Ascending aorta (tissue), 2 donors: ENCODE results near the gene OR3A3. TPM values are rescaled to one million over a fixed set of nuclear protein-coding genes. Genes with fewer than 3 reads are reported as not detected.
"Not testable (repeated sequence)": the region's sequence is repeated elsewhere in the genome, so short reads cannot be mapped to it uniquely, and the experiment has no call there.

Experiments
- DNase-seq, 2 donors: peaks; one replicate each; pipeline ENCODE4 v3.0.0-alpha.2; 2019; ENCODE audit warnings: low spot score in 2 of 2
- H3K27ac ChIP-seq, 2 donors: fragments of 200-600 bp; sonication (generic); one replicate each; pipeline ENCODE4 v1.5.1; 2016 to 2017; ENCODE audit warnings: mild to moderate bottlenecking in 1 of 2
- H3K27me3 ChIP-seq: fragments of 200-600 bp; sonication (generic); one replicate; pipeline ENCODE4 v1.5.1; 2017
- H3K36me3 ChIP-seq, 2 donors: fragments of 200-600 bp; sonication (generic); one replicate each; pipeline ENCODE4 v1.5.1; 2016
- H3K4me1 ChIP-seq, 2 donors: fragments of 200-600 bp; sonication (generic); one replicate each; pipeline ENCODE4 v1.5.1; 2016 to 2017; ENCODE audit warnings: mild to moderate bottlenecking in 1 of 2
- H3K4me3 ChIP-seq, 2 donors: fragments of 200-600 bp; sonication (generic); one replicate each; pipeline ENCODE4 v1.5.1; 2016 to 2017; ENCODE audit warnings: mild to moderate bottlenecking in 1 of 2
- H3K9me3 ChIP-seq, 2 donors: fragments of 200-600 bp; sonication (generic); one replicate each; pipeline ENCODE4 v1.5.1; 2016
- intact Hi-C: fragments of 100-400 bp; cut with DNase I; formaldehyde crosslinking; loops from one replicate; pipeline ENCODE4 v1.15.1; 2023
- total RNA-seq: library from RNA; depleted of rRNA; stranded (reverse); fragments of >200 nt; gene quantifications from one replicate; pipeline ENCODE4 v1.1.0, GENCODE V29; 2016
- TF ChIP-seq, protein P1 (sequence below), 3 experiments: fragments of 200-600 bp in 2 of 3; fragments of 450-650 bp in 1 of 3; sonication (generic) in 2 of 3; IDR thresholded peaks; one replicate each; pipeline ENCODE4 v1.5.1; 2016 to 2019; ENCODE audit warnings: antibody characterized with exemption in 3 of 3, mild to moderate bottlenecking in 1 of 3, moderate library complexity in 1 of 3

OR3A3 gene
- total RNA-seq = not detected

DNA sequence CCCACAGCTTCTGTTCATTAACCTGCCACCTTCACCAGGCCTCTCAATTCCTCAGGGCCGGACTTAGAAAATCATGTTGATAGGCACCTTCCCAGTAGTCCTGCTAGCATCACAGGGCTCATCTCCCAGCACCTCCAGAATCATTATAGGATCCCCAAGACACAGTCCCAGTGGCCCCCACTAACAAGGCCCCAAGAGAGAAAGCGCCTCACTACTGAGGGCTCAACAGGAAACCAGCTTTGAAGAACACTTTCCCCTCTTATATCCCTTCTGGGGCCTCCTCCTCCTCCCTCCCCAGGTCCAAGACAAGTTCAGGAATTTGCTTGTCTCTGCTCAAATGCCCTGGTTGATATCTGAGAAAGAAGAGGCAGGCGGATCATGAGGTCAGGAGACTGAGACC lies at the start of gene OR3A3:
Gene OR3A3, plus strand, starts transcription at position 301 of the 400 bp plus-strand sequence.
- DNase-seq = no peak
- Histone ChIP-seq H3K9me3 (peaks cover 0 to 11% of the 10 kb centered on the region in 2 donors), H3K4me3 (no peak within 1 kb of the TSS), H3K27ac (no peak within 1 kb of the TSS), H3K36me3 (no peaks in the 10 kb centered on the region), H3K4me1 (no peaks in the 10 kb centered on the region), H3K27me3 (no peaks in the 10 kb centered on the region)
- intact Hi-C loops = no loop called here
- TF ChIP-seq, protein P1, sequence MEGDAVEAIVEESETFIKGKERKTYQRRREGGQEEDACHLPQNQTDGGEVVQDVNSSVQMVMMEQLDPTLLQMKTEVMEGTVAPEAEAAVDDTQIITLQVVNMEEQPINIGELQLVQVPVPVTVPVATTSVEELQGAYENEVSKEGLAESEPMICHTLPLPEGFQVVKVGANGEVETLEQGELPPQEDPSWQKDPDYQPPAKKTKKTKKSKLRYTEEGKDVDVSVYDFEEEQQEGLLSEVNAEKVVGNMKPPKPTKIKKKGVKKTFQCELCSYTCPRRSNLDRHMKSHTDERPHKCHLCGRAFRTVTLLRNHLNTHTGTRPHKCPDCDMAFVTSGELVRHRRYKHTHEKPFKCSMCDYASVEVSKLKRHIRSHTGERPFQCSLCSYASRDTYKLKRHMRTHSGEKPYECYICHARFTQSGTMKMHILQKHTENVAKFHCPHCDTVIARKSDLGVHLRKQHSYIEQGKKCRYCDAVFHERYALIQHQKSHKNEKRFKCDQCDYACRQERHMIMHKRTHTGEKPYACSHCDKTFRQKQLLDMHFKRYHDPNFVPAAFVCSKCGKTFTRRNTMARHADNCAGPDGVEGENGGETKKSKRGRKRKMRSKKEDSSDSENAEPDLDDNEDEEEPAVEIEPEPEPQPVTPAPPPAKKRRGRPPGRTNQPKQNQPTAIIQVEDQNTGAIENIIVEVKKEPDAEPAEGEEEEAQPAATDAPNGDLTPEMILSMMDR (IDR thresholded peaks at IDR 0.05) = no peak

DNA sequence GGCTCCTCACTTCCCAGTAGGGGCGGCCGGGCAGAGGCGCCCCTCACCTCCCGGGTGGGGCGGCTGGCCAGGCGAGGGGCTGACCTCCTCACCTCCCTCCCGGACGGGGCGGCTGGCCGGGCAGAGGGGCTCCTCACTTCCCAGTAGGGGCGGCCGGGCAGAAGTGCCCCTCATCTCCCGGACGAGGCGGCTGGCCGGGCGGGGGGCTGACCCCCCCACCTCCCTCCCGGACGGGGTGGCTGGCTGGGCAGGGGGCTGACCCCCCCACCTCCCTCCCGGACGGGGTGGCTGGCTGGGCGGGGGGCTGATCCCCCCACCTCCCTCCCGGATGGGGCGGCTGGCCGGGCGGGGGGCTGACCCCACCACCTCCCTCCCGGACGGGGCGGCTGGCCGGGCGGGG lies 40.0 kb upstream of the OR3A3 start:
- H3K9me3 ChIP-seq, DNase-seq, H3K27ac ChIP-seq, H3K27me3 ChIP-seq, H3K36me3 ChIP-seq, H3K4me3 ChIP-seq, intact Hi-C loops, H3K4me1 ChIP-seq: not testable (repeated sequence)

DNA sequence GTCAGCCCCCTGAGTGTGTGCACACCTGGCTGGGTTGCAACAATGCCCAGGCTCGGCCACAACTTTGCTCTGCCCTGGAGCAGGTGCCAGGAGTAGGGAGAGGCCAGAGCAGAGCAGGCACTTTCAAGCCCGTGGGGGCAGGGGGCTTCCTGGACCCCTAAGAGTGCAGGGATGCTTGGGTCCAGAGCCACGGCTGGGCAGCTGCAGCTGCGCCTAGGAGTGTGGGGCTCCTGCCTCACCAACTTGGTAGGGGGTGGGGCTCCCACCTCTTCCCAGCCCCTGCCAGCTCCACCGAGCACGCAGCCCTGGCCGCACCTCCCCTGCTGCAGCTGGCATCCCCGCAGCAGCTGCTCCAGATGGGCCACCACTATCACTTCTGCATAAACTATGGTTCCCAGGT lies 32.8 kb upstream of the OR3A3 start:
- no peak overlapping the region for H3K27ac ChIP-seq
- H3K27me3 ChIP-seq = no peaks in the 10 kb centered on the region
- DNase-seq = no peak
- H3K36me3 ChIP-seq = no peaks in the 10 kb centered on the region
- no peaks in the 10 kb centered on the region for H3K4me1 ChIP-seq
- intact Hi-C loops = no loop called here
- peaks cover 0 to 4% of the 10 kb centered on the region in 2 donors for H3K9me3 ChIP-seq
- TF ChIP-seq, protein P1 (IDR thresholded peaks at IDR 0.05) = no peak
- no peak overlapping the region for H3K4me3 ChIP-seq

DNA sequence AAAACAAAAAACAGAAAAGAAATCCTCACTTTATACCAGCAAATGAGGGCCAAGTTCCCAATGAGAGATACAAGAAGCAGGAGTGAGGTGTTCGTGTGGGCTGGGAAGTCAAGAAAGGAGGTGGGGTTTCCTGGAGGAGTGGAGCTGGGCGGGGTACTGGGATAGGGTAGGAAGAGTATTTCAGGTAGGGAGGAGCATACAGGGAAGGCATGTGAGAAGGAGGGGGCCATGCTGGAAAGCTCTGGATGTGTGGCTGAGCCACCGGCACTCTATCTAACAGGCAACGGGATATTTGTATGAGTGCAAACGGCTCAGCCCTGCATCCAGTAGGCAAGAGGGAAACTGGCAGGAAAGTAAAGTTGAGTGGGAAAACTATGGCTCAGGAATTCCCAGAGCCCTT lies 29.2 kb upstream of the OR3A3 start:
- no peaks in the 10 kb centered on the region for H3K9me3 ChIP-seq
- H3K27ac ChIP-seq = no peak overlapping the region
- H3K4me3 ChIP-seq = no peak overlapping the region
- no peaks in the 10 kb centered on the region for H3K27me3 ChIP-seq
- no peaks in the 10 kb centered on the region for H3K36me3 ChIP-seq
- no peaks in the 10 kb centered on the region for H3K4me1 ChIP-seq
- TF ChIP-seq, protein P1 (IDR thresholded peaks at IDR 0.05) = no peak
- intact Hi-C loops = no loop called here
- DNase-seq = no peak

DNA sequence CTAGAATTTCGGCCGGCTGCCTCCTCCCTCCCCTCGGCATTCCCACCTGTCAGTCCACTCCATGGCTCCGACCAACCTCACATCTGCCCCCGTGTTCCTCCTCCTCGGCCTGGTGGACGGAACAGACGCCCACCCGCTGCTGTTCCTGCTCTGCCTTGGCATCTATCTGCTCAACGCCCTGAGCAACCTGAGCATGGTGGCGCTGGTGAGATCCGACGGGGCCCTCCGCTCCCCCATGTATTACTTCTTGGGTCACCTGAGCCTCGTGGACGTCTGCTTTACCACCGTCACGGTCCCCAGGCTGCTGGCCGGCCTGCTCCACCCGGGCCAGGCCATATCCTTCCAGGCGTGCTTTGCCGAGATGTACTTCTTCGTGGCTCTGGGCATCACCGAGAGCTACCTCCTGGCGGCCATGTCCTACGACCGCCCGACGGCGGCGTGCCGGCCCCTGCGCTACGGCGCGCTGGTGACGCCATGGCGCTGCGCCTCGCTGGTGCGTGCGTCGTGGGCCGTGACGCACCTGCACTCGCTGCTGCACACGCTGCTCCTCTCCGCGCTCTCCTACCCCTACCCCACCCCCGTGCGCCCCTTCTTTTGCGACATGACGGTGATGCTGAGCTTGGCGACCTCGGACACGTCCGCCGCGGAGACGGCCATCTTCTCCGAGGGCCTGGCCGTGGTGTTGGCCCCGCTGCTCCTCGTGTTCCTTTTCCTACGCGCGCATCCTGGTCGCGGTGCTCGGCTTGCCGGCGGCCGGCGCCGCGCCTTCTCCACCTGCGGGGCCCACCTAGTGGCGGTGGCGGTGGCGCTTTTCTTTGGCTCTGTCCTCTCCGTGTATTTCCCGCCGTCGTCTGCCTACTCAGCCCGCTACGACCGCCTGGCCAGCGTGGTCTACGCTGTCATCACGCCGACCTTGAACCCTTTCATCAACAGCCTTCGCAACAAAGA lies 25.0 kb upstream of the OR3A3 start, which contains the start of gene OR3A2:
Gene OR3A2, minus strand, starts transcription at position 440 of the 948 bp plus-strand sequence.
- no peak within 1 kb of the TSS for H3K4me3 ChIP-seq
- no peaks in the 10 kb centered on the region for H3K4me1 ChIP-seq
- no peaks in the 10 kb centered on the region for H3K27me3 ChIP-seq
- TF ChIP-seq, protein P1 (IDR thresholded peaks at IDR 0.05) = no peak
- no peak within 1 kb of the TSS for H3K27ac ChIP-seq
- no peak for DNase-seq
- intact Hi-C loops = no loop called here
- H3K9me3 ChIP-seq = no peaks in the 10 kb centered on the region
- H3K36me3 ChIP-seq = no peaks in the 10 kb centered on the region

DNA sequence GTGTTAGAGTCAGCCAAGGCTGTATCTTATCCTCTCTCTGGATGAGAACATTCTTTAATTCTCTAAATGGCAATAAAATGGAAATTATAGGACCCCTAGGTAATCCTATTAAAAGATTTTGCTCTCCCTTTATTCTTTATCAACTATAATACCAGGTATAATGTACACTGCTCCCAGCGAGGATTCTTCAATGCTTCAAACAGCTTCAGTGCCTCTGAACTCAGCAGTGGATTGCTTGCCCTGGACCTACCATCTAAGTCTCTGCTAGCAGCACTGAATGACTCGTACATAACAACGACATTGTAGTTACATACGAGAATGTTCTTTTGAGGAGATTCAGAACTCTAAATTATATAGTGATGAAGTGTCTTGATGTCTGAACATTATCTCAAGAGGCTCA lies 21.4 kb upstream of the OR3A3 start:
- no peaks in the 10 kb centered on the region for H3K27me3 ChIP-seq
- H3K4me1 ChIP-seq = no peaks in the 10 kb centered on the region
- H3K4me3 ChIP-seq = no peak overlapping the region
- TF ChIP-seq, protein P1 (IDR thresholded peaks at IDR 0.05) = no peak
- H3K27ac ChIP-seq = no peak overlapping the region
- H3K9me3 ChIP-seq = no peaks in the 10 kb centered on the region
- H3K36me3 ChIP-seq = no peaks in the 10 kb centered on the region
- DNase-seq = no peak
- intact Hi-C loops = no loop called here

DNA sequence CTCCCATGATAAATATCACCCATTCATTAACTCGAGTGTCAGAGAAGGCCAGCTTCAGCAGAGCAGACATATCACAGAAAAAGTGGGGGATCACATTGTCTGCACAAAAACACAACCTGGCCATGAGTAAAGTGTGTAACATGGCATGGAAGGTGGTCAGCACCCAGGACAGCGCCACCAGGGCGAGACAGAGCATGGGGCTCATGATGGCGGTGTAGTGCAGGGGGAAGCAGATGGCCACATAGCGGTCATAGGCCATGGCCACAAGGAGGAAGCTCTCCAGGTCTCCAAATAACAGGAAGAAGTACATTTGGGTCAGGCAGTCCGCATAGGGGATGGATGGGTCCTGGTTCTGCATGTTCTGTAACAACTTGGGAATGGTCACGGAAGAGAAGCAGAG lies 13.4 kb upstream of the OR3A3 start:
- intact Hi-C loops, H3K27me3 ChIP-seq, H3K27ac ChIP-seq, H3K4me3 ChIP-seq, H3K9me3 ChIP-seq, DNase-seq, H3K4me1 ChIP-seq, H3K36me3 ChIP-seq: not testable (repeated sequence)
